Astrocyte of the spinal cord (primary cell): ENCODE measurements around the gene ACP5.

Experiments
- DNase-seq: peaks from one replicate; pipeline ENCODE4 v3.0.0; 2011; ENCODE audit warnings: low read depth, low spot score
- H3K4me3 ChIP-seq: 2 replicates; pipeline ENCODE4 v1.5.1; 2011; ENCODE audit warnings: low read depth, mild to moderate bottlenecking, low read length, moderate library complexity
- in situ Hi-C: cut with HindIII; loops from 2 replicates; pipeline ENCODE4 v1.10.0; 2017; ENCODE audit warnings: low sequenced_read_pairs
- TF ChIP-seq, protein P1 (sequence below): IDR thresholded peaks from 2 replicates; pipeline ENCODE4 v1.5.1; 2012; ENCODE audit warnings: low read depth, mild to moderate bottlenecking, low read length, inconsistent platforms

The ACP5 gene

GRCh38 chr19:11555246-11555645, 22.2 kb downstream of the ACP5 start:
- no peak for DNase-seq
- in situ Hi-C loops = no loop called here

GRCh38 chr19:11554160-11554559, 23.3 kb downstream of the ACP5 start:
- in situ Hi-C loops = no loop called here
- no peak for DNase-seq
- no peak overlapping the region for H3K4me3 ChIP-seq
- TF ChIP-seq, protein P1, sequence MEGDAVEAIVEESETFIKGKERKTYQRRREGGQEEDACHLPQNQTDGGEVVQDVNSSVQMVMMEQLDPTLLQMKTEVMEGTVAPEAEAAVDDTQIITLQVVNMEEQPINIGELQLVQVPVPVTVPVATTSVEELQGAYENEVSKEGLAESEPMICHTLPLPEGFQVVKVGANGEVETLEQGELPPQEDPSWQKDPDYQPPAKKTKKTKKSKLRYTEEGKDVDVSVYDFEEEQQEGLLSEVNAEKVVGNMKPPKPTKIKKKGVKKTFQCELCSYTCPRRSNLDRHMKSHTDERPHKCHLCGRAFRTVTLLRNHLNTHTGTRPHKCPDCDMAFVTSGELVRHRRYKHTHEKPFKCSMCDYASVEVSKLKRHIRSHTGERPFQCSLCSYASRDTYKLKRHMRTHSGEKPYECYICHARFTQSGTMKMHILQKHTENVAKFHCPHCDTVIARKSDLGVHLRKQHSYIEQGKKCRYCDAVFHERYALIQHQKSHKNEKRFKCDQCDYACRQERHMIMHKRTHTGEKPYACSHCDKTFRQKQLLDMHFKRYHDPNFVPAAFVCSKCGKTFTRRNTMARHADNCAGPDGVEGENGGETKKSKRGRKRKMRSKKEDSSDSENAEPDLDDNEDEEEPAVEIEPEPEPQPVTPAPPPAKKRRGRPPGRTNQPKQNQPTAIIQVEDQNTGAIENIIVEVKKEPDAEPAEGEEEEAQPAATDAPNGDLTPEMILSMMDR = no peak

More at GRCh38 chr19:11555246-11555645, 22.2 kb downstream of the ACP5 start:
- no peak overlapping the region for H3K4me3 ChIP-seq
- TF ChIP-seq, protein P1 = no peak

DNA sequence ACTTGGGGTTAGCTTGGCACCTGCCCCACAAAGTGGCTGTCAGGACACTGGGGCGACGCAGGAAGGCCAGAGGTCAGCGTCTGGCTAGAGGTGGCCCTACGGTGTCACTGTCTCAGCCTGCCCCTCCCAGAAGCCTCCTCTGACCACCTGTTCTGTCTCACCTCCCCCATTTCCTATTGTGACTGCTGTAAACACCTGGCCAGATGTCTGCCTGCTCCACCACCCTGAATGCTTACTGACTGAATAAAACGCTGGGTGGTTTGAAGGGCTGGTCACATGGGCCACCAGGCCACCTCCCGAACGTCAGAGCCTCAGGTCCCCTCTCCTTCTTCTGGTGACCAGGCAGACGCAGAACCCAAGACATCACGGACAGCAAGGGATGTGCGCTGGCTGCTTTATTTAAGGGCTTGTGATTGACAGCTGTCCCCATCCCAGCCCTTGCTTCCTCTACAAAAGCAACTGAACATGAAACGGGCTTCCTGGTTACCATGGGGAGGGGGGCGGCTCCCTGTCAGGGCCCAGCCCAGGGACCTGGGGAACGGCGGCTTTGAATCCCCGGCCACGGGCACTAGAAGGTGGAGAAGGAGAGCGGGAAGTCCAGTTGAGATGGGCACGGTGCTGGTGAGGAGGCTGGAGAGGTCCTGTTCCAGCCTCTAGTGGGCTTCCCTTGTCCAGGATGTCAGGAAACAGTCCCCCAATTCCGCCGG, 24.6 kb downstream of the ACP5 start:
- no peak overlapping the region for H3K4me3 ChIP-seq
- TF ChIP-seq, protein P1 = no peak
- in situ Hi-C loops = no loop called here
- DNase-seq = no peak

- H3K4me3 ChIP-seq = no peak overlapping the region
- TF ChIP-seq, protein P1 = peak; percentile 61
- DNase-seq = no peak
- in situ Hi-C loops = no loop called here
Measured at GRCh38 chr19:11551603-11552235, 25.7 kb downstream of the ACP5 start.

DNA sequence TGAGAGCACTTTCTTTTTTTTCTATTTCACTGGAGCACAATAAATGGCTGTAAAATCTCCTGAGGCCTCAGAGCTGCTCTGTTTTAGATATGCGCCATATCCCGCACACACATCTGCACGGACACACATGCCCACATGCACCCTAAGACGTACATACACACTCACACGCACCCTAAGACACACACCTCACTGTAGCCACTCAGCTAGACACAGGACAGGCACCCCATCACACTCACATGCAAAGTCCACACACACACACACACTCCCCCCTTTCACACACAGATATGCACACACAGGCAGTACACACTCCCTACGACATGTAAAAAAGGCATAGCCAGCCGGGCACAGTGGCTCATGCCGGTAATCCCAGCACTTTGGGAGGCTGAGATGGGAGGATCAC, 27.2 kb downstream of the ACP5 start:
- no peak for DNase-seq
- no peak overlapping the region for H3K4me3 ChIP-seq
- in situ Hi-C loops = no loop called here
- TF ChIP-seq, protein P1 = no peak

DNA sequence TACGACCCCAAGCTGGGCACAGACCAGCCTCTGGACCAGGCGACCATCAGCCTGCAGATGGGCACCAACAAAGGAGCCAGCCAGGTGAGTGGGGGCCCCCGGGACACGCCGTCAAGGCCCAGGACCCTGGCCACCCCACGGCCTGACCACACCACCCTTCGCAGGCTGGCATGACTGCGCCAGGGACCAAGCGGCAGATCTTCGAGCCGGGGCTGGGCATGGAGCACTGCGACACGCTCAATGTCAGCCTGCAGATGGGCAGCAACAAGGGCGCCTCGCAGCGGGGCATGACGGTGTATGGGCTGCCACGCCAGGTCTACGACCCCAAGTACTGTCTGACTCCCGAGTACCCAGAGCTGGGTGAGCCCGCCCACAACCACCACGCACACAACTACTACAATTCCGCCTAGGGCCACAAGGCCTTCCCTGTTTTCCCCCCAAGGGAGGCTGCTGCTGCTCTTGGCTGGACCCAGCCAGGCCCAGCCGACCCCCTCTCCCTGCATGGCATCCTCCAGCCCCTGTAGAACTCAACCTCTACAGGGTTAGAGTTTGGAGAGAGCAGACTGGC, 28.0 kb downstream of the ACP5 start:
- no peak overlapping the region for H3K4me3 ChIP-seq
- in situ Hi-C loops = no loop called here
- TF ChIP-seq, protein P1 = no peak
- no peak for DNase-seq
